Activated CD4-positive, alpha-beta T cell treated with anti-CD3 and anti-CD28 coated beads for 1 hour (primary cell): ENCODE data around the gene OTOA.
"Not testable (repeated sequence)": the region's sequence is repeated elsewhere in the genome, so short reads cannot be mapped to it uniquely, and the experiment has no call there.

Experiments used
- DNase-seq: peaks from one replicate; pipeline ENCODE4 v3.0.0-alpha.2; 2020

OTOA gene

GRCh38 chr16:21663889-21664647 lies at the start of gene OTOA:
Gene OTOA, plus strand, starts transcription at chr16:21663968. Its CDS starts 14,547 bp downstream, at chr16:21678515.
- no peak for DNase-seq

DNA sequence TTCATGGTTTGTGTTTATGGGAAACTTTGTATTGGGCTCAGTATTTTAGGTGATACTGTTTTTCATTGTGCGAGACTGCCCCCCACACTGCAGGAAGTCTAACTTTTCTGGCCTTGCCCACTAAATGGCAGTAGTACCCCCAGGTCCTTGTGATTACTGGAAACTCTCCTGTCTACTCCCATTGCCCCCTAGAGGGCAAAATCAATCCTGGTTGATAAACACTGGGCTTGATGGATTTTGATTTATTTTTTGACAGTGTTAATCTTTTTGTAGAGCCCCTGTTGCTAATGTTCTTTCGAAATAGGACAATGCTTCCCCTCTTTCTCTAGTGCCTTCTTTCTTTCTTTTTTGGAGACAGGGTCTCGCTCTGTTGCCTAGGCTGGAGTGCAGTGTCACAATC lies 48.9 kb upstream of the OTOA start:
- no peak for DNase-seq

DNA sequence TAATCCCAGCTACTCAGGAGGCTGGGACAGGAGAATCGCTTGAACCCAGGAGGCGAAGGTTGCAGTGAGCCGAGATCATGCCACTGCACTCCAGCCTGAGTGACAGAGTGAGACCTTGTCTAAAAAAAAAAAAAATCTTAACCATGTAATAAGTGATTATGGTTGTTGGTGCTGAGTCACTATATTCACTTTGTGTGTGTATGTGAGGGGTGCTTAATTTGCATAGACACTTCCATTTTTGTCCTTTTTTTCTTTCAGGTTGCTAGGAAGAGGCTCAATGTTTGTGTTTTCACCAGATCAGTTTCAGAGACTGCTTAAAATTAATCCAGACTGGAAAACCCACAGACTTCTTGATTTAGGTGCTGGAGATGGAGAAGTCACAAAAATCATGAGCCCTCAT lies 46.2 kb upstream of the OTOA start:
- DNase-seq, result no peak

GRCh38 chr16:21618281-21618680 lies 45.5 kb upstream of the OTOA start:
- DNase-seq, result no peak

GRCh38 chr16:21619765-21620425 lies 43.9 kb upstream of the OTOA start:
- DNase-seq, result no peak

DNA sequence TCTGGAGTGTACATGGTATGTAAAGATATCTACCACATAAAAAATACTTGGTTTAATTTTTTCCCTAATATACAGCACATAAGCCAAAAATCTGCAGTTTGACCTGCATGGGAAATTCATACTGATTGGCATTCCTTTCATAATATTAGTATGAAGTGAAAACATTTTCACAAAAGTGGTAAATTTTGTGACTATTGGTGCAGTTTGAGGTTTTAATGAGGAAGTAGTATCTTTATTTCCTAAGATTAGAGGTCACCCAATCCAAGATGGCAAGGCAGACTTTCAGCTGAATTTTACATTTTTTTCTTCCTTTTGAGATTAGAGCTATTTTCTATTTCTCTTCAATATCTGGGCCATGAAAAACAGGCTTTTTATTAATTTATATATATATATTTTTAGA lies 43.2 kb upstream of the OTOA start:
- DNase-seq, result no peak

DNA sequence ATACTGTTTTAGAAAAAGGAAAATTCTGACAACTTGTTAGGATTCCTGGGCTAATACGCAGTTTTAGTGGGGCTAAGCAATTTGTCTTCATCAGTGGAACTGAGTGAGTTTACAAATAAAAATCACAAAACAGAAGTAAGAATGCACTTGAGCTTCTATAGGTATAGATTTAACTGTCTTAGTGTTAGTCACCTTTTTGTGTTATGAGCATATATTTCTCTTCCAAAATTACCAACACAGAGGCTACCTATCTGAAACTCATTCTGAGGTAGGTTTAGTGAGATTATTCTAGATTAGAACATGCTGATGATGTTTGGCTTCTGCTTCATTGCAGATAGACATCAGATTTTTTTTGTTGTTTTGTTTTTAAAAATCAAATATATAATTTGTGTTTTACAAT lies 41.2 kb upstream of the OTOA start:
- DNase-seq, result no peak

DNA sequence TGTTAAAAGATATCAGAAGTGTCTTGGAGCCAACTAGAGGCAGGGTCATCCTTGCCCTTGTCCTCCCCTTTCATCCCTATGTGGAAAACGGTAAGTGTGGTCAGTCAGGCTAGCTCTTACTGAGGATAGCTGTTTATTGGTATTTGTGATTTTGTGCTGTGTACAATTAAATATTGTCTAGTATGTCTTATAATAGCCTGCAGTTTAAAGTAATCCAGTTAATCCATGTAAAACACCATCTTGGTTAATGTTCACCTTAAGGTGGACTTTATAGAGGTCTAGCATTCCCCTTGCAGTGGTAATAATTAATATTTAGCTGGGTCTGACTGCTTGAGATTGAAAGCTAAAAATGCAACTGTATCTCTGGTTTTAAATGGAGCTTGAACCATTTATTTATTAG lies 38.7 kb upstream of the OTOA start:
- DNase-seq, result no peak

DNA sequence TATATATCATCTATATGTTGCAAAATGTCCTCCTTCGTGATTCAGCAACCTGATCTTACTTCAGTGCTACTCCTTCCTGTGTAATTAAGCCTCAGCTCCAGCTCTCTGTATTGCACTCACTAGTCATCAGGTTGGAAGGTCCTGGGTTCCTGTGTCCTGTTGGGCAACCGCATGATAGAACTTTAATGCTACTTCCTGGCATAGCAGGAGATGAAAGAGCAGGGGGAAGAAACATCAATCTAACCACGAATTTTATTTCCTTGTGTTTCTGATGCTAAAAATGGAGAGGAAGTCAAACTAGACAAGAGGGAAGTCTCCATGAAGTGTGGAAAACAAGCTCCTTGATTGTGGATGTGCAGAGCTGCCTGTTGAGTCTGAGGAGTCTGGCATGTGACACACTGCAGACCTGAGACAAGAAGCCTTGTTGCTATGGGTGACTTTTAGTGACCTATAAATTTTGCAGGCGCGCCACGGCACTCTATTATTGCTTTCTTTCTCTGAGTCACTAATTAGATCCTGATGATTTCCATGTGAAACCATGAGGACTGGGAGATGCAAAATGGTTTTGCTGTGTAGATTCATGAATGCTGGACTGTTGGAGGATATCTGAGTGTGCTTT lies 37.0 kb upstream of the OTOA start:
- no peak for DNase-seq

DNA sequence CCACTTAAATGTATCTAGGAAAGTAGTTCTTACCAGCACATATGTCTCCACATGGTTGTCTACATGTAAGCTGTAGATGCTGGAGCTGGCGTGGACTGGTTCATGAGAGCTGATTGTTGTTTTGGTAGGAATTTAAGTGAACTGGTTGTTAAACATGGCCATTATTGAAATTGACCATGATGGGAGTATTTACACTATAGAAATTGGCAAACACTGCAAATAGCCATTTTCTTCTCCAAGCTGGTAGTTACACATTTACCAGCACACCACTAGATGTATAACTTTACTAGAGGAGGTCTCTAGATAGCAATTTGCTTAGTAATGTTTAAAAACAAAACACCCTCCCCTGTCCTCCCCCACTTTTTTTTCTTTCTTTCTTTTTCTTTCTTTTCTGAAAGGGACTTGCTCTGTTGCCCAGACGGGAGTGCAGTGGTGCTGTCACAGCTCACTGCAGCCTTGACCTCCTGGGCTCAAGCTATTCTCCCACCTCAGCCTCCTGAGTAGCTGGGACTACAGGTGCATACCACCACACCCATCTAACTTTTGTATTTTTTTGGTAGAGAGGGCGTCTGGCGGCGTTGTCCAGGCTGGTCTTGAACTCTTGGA lies 35.5 kb upstream of the OTOA start:
- DNase-seq, result no peak

GRCh38 chr16:21628772-21629171 lies 35.0 kb upstream of the OTOA start:
- DNase-seq, result no peak

DNA sequence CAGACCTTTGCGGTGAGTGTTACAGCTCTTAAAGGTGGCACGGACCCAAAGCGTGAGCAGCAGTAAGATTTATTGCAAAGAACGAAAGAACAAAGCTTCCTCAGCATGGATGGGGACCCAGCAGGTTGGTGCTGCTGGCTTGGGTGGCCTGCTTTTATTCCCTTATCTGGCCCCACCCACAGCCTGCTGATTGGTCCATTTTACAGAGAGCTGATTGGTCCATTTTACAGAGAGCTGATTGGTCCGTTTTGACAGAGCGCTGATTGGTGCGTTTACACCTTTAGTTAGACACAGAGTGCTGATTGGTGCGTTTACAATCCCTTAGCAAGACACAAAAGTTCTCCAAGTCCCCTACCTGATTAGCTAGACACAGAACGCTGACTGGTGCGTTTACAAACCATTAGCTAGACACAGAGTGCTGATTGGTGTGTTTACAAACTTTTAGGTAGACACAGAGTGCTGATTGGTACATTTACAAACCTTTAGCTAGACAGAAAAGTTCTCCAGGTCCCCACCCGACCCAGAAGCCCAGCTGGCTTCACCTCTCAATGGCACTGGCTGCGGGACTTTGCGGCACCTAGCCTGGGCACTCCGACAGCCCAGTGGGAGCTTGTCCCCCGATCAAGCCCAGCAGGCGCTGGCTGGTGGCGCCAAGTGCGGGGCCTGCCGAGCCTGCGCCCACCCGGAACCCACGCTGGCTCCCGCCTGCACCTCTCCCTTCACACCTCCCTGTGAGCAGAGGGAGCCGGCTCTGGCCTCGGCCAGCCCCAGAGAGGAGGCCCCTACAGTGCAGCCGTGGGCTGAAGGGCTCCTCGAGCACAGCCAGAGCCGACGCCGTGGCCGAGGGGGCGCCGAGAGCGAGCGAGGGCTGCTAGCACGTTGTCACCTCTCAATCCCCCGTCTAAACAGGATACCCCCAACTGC lies 33.9 kb upstream of the OTOA start:
- not testable (repeated sequence) for DNase-seq

GRCh38 chr16:21630866-21631265 lies 32.9 kb upstream of the OTOA start:
- not testable (repeated sequence) for DNase-seq

- not testable (repeated sequence) for DNase-seq
These were observed 32.4 kb upstream of the OTOA start for GRCh38 chr16:21631376-21631775.

DNA sequence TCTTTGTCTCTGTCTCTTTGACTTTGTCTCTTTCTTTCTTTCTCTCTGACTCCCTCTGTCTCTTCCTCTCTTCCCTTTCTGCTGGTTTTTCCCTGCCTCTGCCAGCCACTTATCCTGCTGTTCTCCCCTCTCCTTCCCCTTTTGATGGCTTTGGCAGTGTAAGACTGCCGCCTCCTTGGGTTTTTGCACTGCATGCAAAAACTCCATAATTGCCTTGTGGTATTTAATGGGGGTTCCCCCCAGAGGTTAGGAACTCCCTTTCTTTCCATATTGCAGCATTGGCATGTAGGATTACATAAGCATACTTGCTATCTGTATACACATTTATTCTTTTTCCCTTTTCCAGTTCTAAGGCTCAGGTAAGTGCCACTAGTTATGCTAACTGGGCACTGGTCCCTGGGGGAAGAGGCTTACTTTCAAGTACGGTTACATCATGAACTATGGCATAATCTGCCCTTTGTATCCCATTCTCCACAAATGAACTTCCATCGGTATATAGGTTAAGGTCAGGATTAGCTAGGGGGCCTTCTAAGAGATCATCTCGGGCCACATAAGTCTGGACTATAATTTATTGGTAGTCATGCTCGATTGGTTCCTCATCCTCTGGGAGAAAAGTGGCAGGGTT lies 31.7 kb upstream of the OTOA start:
- not testable (repeated sequence) for DNase-seq

DNA sequence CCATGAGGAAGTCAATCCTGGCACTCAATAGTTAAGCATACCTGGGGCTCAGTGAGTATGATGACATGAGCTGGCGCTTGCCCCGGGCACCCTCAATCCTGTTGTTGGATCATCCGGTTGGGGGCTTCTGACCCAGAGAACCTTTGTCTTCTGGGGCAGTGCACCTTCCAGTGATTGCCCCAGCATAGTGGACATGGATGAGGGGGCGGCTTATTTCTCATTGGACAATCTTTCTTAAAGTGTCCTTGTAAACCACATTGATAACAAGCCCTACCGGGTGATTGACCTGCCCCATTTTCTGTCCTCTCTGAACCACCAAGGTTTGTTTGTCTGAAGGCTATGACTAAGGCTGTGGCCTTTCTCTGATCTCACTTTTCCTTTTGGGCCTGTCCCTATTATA lies 29.6 kb upstream of the OTOA start:
- no peak for DNase-seq

DNA sequence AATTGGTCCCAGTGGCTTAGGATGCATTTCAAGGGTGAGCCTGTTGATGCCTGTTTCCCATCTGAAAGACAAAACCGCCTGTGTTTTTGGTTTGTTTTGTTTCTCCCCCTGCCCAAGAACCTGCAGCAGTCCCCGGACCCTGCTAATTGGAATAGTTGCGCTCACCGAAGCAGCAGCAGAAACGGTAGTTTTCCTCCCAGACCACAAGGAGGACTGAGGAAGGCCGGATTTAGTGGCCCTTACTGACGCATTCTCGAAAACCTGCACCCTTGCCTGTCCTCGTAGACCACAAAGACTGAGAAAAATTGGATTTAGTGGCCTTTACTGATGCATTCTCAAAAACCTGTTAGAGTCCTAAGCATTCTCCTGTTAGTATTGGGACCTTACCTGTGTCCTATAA lies 28.1 kb upstream of the OTOA start:
- DNase-seq, result not testable (repeated sequence)

DNA sequence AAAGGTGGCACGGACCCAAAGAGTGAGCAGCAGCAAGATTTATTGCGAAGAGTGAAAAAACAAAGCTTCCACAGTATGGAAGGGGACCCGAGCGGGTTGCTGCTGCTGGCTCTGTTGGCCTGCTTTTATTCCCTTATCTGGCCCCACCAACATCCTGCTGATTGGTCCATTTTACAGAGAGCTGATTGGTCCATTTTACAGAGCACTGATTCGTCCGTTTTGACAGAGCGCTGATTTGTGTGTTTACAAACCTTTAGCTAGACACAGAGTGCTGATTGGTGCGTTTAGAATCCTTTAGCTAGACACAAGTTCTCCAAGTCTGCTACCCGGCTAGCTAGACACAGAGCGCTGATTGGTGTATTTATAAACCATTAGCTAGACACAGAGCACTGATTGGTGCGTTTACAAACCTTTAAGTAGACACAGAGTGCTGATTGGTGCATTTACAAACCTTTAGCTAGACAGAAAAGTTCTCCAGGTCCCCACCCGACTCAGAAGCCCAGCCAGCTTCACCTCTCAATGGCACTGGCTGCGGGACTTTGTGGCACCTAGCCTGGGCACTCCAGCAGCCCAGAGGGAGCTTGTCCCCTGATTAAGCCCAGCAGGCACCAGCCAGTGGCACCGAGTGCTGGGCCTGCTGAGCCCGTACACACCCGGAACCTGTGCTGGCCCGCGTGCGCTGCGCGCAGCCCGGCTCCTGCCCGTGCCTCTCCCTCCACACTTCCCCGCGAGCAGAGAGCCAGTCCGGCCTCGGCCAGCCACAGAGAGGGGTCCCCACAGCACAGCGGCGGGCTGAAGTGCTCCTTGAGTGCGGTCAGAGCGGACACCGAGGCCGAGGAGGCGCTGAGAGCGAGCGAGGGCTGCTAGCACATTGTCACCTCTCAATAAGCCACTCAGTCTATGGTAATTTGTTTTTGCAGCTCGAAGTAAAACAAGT lies 26.5 kb upstream of the OTOA start:
- no peak for DNase-seq

GRCh38 chr16:21638573-21638975 lies 25.2 kb upstream of the OTOA start:
- DNase-seq, result no peak

GRCh38 chr16:21639493-21639892 lies 24.3 kb upstream of the OTOA start:
- no peak for DNase-seq

DNA sequence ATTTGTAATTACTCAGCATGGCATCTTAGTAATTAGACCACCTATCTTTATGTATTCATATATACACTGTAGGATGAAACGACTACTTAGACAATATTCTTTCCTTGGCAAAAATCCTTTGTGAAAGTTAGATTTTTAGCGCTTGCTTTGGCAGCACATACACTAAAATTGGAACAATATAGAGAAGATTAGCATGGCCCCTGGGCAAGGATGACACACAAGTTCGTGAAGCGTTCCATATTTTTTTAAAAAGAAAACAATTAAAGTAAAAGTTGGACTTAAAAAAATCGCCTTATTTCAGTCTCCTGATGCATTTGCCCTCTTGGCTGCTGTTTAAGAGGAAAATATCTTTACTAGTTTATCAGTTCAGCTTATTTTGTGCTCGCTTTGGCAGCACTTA lies 21.9 kb upstream of the OTOA start:
- no peak for DNase-seq
